Common myeloid progenitor, CD34-positive (primary cell): ENCODE measurements around the gene NUP85.
"Not testable (repeated sequence)": the region's sequence is repeated elsewhere in the genome, so short reads cannot be mapped to it uniquely, and the experiment has no call there.

Experiments used
- CTCF ChIA-PET: fragments of 350-600 bp; sonication (Branson Sonifier 250); formaldehyde crosslinking; loops from one replicate; lab custom pipeline; 2021; ENCODE audit warnings: antibody characterized with exemption; lab: Charles Lee
- POLR2A ChIA-PET: fragments of 350-600 bp; sonication (Branson Sonifier 250); formaldehyde crosslinking; loops from one replicate; lab custom pipeline; 2021; ENCODE audit warnings: antibody characterized with exemption; lab: Charles Lee
- DNase-seq, 3 donors: peaks; one replicate each; pipeline versions ENCODE4 v3.0.0 to v3.0.0-alpha.2; 2013
- H3K27ac ChIP-seq, 2 experiments: 1 replicate in 1 of 2; 2 replicates in 1 of 2; pipeline ENCODE4 v1.7.0; 2013; ENCODE audit warnings: inconsistent platforms in 2 of 2, low read length in 2 of 2, mild to moderate bottlenecking in 2 of 2, low read depth in 1 of 2, moderate library complexity in 1 of 2; ENCODE audit not compliant: severe bottlenecking in 2 of 2, insufficient read depth in 1 of 2, poor library complexity in 1 of 2
- H3K27me3 ChIP-seq, 5 experiments: replicated peaks in 2 of 5; 1 replicate in 3 of 5; 2 replicates in 2 of 5; pipeline versions ENCODE4 v1.6.1 to v1.7.0; 2013; ENCODE audit warnings: low read length in 4 of 5, mild to moderate bottlenecking in 2 of 5, moderate library complexity in 2 of 5, inconsistent platforms in 1 of 5; ENCODE audit not compliant: insufficient read depth in 5 of 5, control insufficient read depth in 4 of 5
- H3K36me3 ChIP-seq, 4 experiments: 1 replicate in 2 of 4; 2 replicates in 2 of 4; pipeline versions ENCODE4 v1.6.1 to v1.7.0; 2013; ENCODE audit warnings: low read length in 3 of 4, control low read depth in 1 of 4, mild to moderate bottlenecking in 1 of 4; ENCODE audit not compliant: control insufficient read depth in 4 of 4, insufficient read depth in 4 of 4
- H3K4me1 ChIP-seq, 4 experiments: 1 replicate in 3 of 4; 2 replicates in 1 of 4; pipeline versions ENCODE4 v1.6.1 to v1.7.1; 2013; ENCODE audit warnings: low read length in 3 of 4, mild to moderate bottlenecking in 3 of 4, control low read depth in 1 of 4, inconsistent platforms in 1 of 4, moderate library complexity in 1 of 4; ENCODE audit not compliant: control insufficient read depth in 4 of 4, insufficient read depth in 4 of 4; ENCODE audit errors: control extremely low read depth in 1 of 4
- H3K4me3 ChIP-seq, 7 experiments: 1 replicate in 4 of 7; 2 replicates in 3 of 7; pipeline versions ENCODE4 v1.5.1 to v1.7.0; 2013; ENCODE audit warnings: mild to moderate bottlenecking in 7 of 7, low read length in 6 of 7, moderate library complexity in 6 of 7, inconsistent platforms in 2 of 7, low read depth in 2 of 7, control low read depth in 1 of 7; ENCODE audit not compliant: insufficient read depth in 4 of 7, control insufficient read depth in 1 of 7; ENCODE audit errors: extremely low read depth in 1 of 7
- H3K9me3 ChIP-seq, 5 experiments: 1 replicate in 4 of 5; 2 replicates in 1 of 5; pipeline versions ENCODE4 v1.6.1 to v1.7.1; 2013; ENCODE audit warnings: low read length in 4 of 5, mild to moderate bottlenecking in 2 of 5, inconsistent platforms in 1 of 5, low read depth in 1 of 5, moderate library complexity in 1 of 5; ENCODE audit not compliant: control insufficient read depth in 4 of 5, insufficient read depth in 2 of 5; ENCODE audit errors: control extremely low read depth in 1 of 5
- WGBS: methylation state at CpG from one replicate; pipeline ENCODE4 v1.1.5; 2013; ENCODE audit not compliant: insufficient coverage; 5-methylcytosine and 5-hydroxymethylcytosine counted together

Gene NUP85

GRCh38 chr17:75255954-75256698, 50.6 kb downstream of the NUP85 start:
- POLR2A ChIA-PET, CTCF ChIA-PET: not testable (repeated sequence)

GRCh38 chr17:75257228-75257627, 51.7 kb downstream of the NUP85 start:
- POLR2A ChIA-PET, H3K27me3 ChIP-seq, H3K27ac ChIP-seq, H3K36me3 ChIP-seq, CTCF ChIA-PET, DNase-seq, H3K4me3 ChIP-seq, H3K9me3 ChIP-seq: not testable (repeated sequence)
- WGBS: 60% methylated on average over 1 of the region's 2 CpGs
- peaks cover 6 to 25% (median 17%) of the 10 kb centered on the region in 4 experiments for H3K4me1 ChIP-seq

More at GRCh38 chr17:75255954-75256698, 50.6 kb downstream of the NUP85 start:
- not testable (repeated sequence) for DNase-seq, H3K36me3 ChIP-seq, H3K9me3 ChIP-seq, H3K27ac ChIP-seq, H3K27me3 ChIP-seq, H3K4me3 ChIP-seq
- WGBS: 60% methylated on average over 3 of the region's 11 CpGs
- H3K4me1 ChIP-seq: peaks cover 6 to 29% (median 23%) of the 10 kb centered on the region in 4 experiments

- Histone ChIP-seq H3K9me3 (no peaks in the 10 kb centered on the region), H3K4me3 (peak overlapping the region; percentile 77 to 99 (median 91)), H3K27me3 (no peaks in the 10 kb centered on the region), H3K27ac (peak overlapping the region; percentile 99 to 100), H3K4me1 (peaks cover 10 to 40% (median 28%) of the 10 kb centered on the region in 4 experiments), H3K36me3 (peaks cover 0 to 19% (median 14%) of the 10 kb centered on the region in 4 experiments)
- WGBS: 2% methylated on average over 14 of the region's 31 CpGs
- ChIA-PET CTCF (interaction anchor here (0.6 to 5.1 kb wide), 10 partner anchors 11 to 256 kb away, joined by 3 to 40 read pairs (median 4); partner anchors contain the start of genes MIF4GD, SLC25A19 and TSEN54), POLR2A (interaction anchor here (0.6 to 2.4 kb wide), 8 partner anchors 9 to 149 kb away, joined by 3 to 39 read pairs (median 4); partner anchors contain the start of genes MIF4GD and SLC25A19)
- DNase-seq: peak in 1 of 3 donors; percentile 65
Observed at GRCh38 chr17:75260641-75261335, 55.3 kb downstream of the NUP85 start.

GRCh38 chr17:75261336-75262111, 56.0 kb downstream of the NUP85 start, which contains the start of the genes GGA3 and MRPS7:
Gene GGA3 (minus strand): TSS chr17:75261606. CDS start chr17:75261587, 19 bp downstream.
Gene MRPS7 (plus strand): TSS chr17:75261879. CDS start chr17:75261901, 22 bp downstream.
- DNase-seq: peak; percentile 93 to 96 (median 95)
- peaks cover 0 to 27% (median 22%) of the 10 kb centered on the region in 4 experiments for H3K36me3 ChIP-seq
- ChIA-PET POLR2A (interaction anchor here (0.6 to 2.4 kb wide), 9 partner anchors 9 to 148 kb away, joined by 3 to 39 read pairs (median 4); partner anchors contain the start of genes MIF4GD and SLC25A19), CTCF (interaction anchor here (0.6 to 5.1 kb wide), 10 partner anchors 10 to 255 kb away, joined by 3 to 40 read pairs (median 3); partner anchors contain the start of genes GRB2, MIF4GD and TSEN54)
- no peaks in the 10 kb centered on the region for H3K27me3 ChIP-seq
- H3K4me1 ChIP-seq: peaks cover 10 to 39% (median 28%) of the 10 kb centered on the region in 4 experiments
- 0% methylated on average over 66 of the region's 69 CpGs for WGBS
- no peaks in the 10 kb centered on the region for H3K9me3 ChIP-seq
- peak within 1 kb of the TSS; percentile 77 to 99 (median 91) for H3K4me3 ChIP-seq
- H3K27ac ChIP-seq: peak within 1 kb of the TSS; percentile 99 to 100

- H3K4me3 ChIP-seq: peak overlapping the region; percentile 77 to 99 (median 91)
- no peaks in the 10 kb centered on the region for H3K27me3 ChIP-seq
- ChIA-PET POLR2A (interaction anchor here (1.0 to 2.4 kb wide), 7 partner anchors 8 to 30 kb away, joined by 3 to 39 read pairs (median 3); partner anchors contain the start of genes MIF4GD and SLC25A19), CTCF (interaction anchor here (0.8 to 5.1 kb wide), 11 partner anchors 10 to 263 kb away, joined by 3 to 40 read pairs (median 3); partner anchors contain the start of genes GRB2, LLGL2, MIF4GD and SLC25A19)
- peaks cover 10 to 39% (median 31%) of the 10 kb centered on the region in 4 experiments for H3K4me1 ChIP-seq
- no peak for DNase-seq
- peak overlapping the region; percentile 99 to 100 for H3K27ac ChIP-seq
- under 1% methylated on average over 21 of the region's 23 CpGs for WGBS
- H3K36me3 ChIP-seq: peaks cover 0 to 33% (median 26%) of the 10 kb centered on the region in 4 experiments
- no peaks in the 10 kb centered on the region for H3K9me3 ChIP-seq
Observed at GRCh38 chr17:75262112-75262606, 56.7 kb downstream of the NUP85 start.

- Histone ChIP-seq H3K27me3 (no peaks in the 10 kb centered on the region), H3K27ac (peak overlapping the region in 1 of 2 experiments; percentile 100), H3K4me3 (peak overlapping the region in 2 of 7 experiments; percentile 91), H3K36me3 (peaks cover 0 to 42% (median 27%) of the 10 kb centered on the region in 4 experiments), H3K9me3 (no peaks in the 10 kb centered on the region), H3K4me1 (peaks cover 10 to 47% (median 32%) of the 10 kb centered on the region in 4 experiments)
- DNase-seq: peak in 2 of 3 donors; percentile 41 to 49
- POLR2A ChIA-PET: no interaction called here
- WGBS: 100% methylated on average over 2 of the region's 4 CpGs
- CTCF ChIA-PET: interaction anchor here (0.9 to 5.1 kb wide), 8 partner anchors 9 to 240 kb away, joined by 3 to 40 read pairs (median 4); partner anchors contain the start of genes MIF4GD and SLC25A19
Observed at GRCh38 chr17:75263055-75263454, 57.6 kb downstream of the NUP85 start.
